Stimulated activated CD4-positive, alpha-beta T cell treated with anti-CD3 and anti-CD28 coated beads, Interleukin-2, amount 100 ng/mL, for 4 hours (primary cell): ENCODE data around the gene ARHGAP31.
A peak's percentile ranks its signal among the peaks of the same experiment; 100 is the strongest.
"Not testable (repeated sequence)": the region's sequence is repeated elsewhere in the genome, so short reads cannot be mapped to it uniquely, and the experiment has no call there.

Source experiments
- DNase-seq: peaks from one replicate; pipeline ENCODE4 v3.0.0-alpha.2; 2020; ENCODE audit warnings: low read depth

ARHGAP31 gene

GRCh38 chr3:119352034-119352609 lies 57.9 kb downstream of the ARHGAP31 start:
- peak; percentile 69 for DNase-seq

GRCh38 chr3:119352863-119353527 lies 58.8 kb downstream of the ARHGAP31 start:
- peak; percentile 3 for DNase-seq

- not testable (repeated sequence) for DNase-seq
These were observed 61.4 kb downstream of the ARHGAP31 start for GRCh38 chr3:119355608-119356007.

- no peak for DNase-seq
These were observed 62.5 kb downstream of the ARHGAP31 start for GRCh38 chr3:119356646-119357045.

- DNase-seq = no peak
These were observed 63.0 kb downstream of the ARHGAP31 start for GRCh38 chr3:119357190-119357589.

- DNase-seq = no peak
These were observed 65.5 kb downstream of the ARHGAP31 start for GRCh38 chr3:119359476-119360326.

GRCh38 chr3:119360736-119361462 lies 66.7 kb downstream of the ARHGAP31 start:
- no peak for DNase-seq

- no peak for DNase-seq
These were observed 67.8 kb downstream of the ARHGAP31 start for GRCh38 chr3:119362010-119362409.

GRCh38 chr3:119362940-119363725 lies 69.0 kb downstream of the ARHGAP31 start:
- no peak for DNase-seq

GRCh38 chr3:119364401-119364800 lies 70.2 kb downstream of the ARHGAP31 start:
- no peak for DNase-seq

GRCh38 chr3:119365418-119365817 lies 71.2 kb downstream of the ARHGAP31 start:
- DNase-seq = no peak

GRCh38 chr3:119367000-119367399 lies 72.8 kb downstream of the ARHGAP31 start:
- no peak for DNase-seq

- DNase-seq = no peak
These were observed 74.1 kb downstream of the ARHGAP31 start for GRCh38 chr3:119368298-119368697.

- not testable (repeated sequence) for DNase-seq
These were observed 77.6 kb downstream of the ARHGAP31 start for GRCh38 chr3:119371786-119372185.

GRCh38 chr3:119375106-119375505 lies 80.9 kb downstream of the ARHGAP31 start:
- DNase-seq = no peak

GRCh38 chr3:119375510-119375909 lies 81.3 kb downstream of the ARHGAP31 start:
- DNase-seq = no peak

GRCh38 chr3:119376758-119377157 lies 82.6 kb downstream of the ARHGAP31 start:
- DNase-seq = no peak

- no peak for DNase-seq
These were observed 84.1 kb downstream of the ARHGAP31 start for GRCh38 chr3:119378259-119378803.

GRCh38 chr3:119380697-119381096 lies 86.5 kb downstream of the ARHGAP31 start:
- no peak for DNase-seq

- DNase-seq = no peak
These were observed 88.0 kb downstream of the ARHGAP31 start for GRCh38 chr3:119382134-119382533.

GRCh38 chr3:119388577-119388976 lies 94.4 kb downstream of the ARHGAP31 start:
- DNase-seq = no peak
